ENCODE results near the gene MGAT4A.
"Not testable (repeated sequence)": the region's sequence is repeated elsewhere in the genome, so short reads cannot be mapped to it uniquely, and the experiment has no call there.

The MGAT4A gene

GRCh38 chr2:98732430-98733051 is 1.6 kb upstream of the MGAT4A start:
- in situ Hi-C loops (cut with HindIII; ENCODE audit: low sequenced_read_pairs), result loop anchor here (5.0 kb wide), 1 partner anchor 45 kb away; no protein-coding TSS in a partner anchor

- in situ Hi-C loops (cut with HindIII; ENCODE audit: low sequenced_read_pairs), result loop anchor here (5.0 kb wide), 1 partner anchor 45 kb away; no protein-coding TSS in a partner anchor
Observed at GRCh38 chr2:98731894-98732349, 990 bp upstream of the MGAT4A start.

- in situ Hi-C loops (cut with HindIII; ENCODE audit: low sequenced_read_pairs), result loop anchor here (5.0 kb wide), 1 partner anchor 47 kb away; no protein-coding TSS in a partner anchor
Observed at GRCh38 chr2:98730707-98731040, 258 bp downstream of the MGAT4A start.

GRCh38 chr2:98730053-98730706 is 752 bp downstream of the MGAT4A start:
- in situ Hi-C loops (cut with HindIII; ENCODE audit: low sequenced_read_pairs), result loop anchor here (5.0 kb wide), 1 partner anchor 47 kb away; no protein-coding TSS in a partner anchor

GRCh38 chr2:98729652-98730051 is 1.3 kb downstream of the MGAT4A start:
- in situ Hi-C loops (cut with HindIII; ENCODE audit: low sequenced_read_pairs), result loop anchor here (5.0 kb wide), 1 partner anchor 48 kb away; no protein-coding TSS in a partner anchor

GRCh38 chr2:98728088-98728718 is 2.7 kb downstream of the MGAT4A start:
- in situ Hi-C loops (cut with HindIII; ENCODE audit: low sequenced_read_pairs), result not testable (repeated sequence)

GRCh38 chr2:98727369-98728087 is 3.4 kb downstream of the MGAT4A start:
- in situ Hi-C loops (cut with HindIII; ENCODE audit: low sequenced_read_pairs), result no loop called here

GRCh38 chr2:98726735-98727368 is 4.1 kb downstream of the MGAT4A start:
- in situ Hi-C loops (cut with HindIII; ENCODE audit: low sequenced_read_pairs), result no loop called here

GRCh38 chr2:98726205-98726604 is 4.7 kb downstream of the MGAT4A start:
- in situ Hi-C loops (cut with HindIII; ENCODE audit: low sequenced_read_pairs), result no loop called here

- in situ Hi-C loops (cut with HindIII; ENCODE audit: low sequenced_read_pairs), result no loop called here
Observed at GRCh38 chr2:98720286-98720685, 10.6 kb downstream of the MGAT4A start.

- in situ Hi-C loops (cut with HindIII; ENCODE audit: low sequenced_read_pairs), result no loop called here
Observed at GRCh38 chr2:98717621-98718020, 13.3 kb downstream of the MGAT4A start.

GRCh38 chr2:98716786-98717185 is 14.1 kb downstream of the MGAT4A start:
- in situ Hi-C loops (cut with HindIII; ENCODE audit: low sequenced_read_pairs), result no loop called here

GRCh38 chr2:98715812-98716451 is 15.0 kb downstream of the MGAT4A start:
- in situ Hi-C loops (cut with HindIII; ENCODE audit: low sequenced_read_pairs), result no loop called here

GRCh38 chr2:98713332-98714015 is 17.5 kb downstream of the MGAT4A start:
- in situ Hi-C loops (cut with HindIII; ENCODE audit: low sequenced_read_pairs), result no loop called here

- in situ Hi-C loops (cut with HindIII; ENCODE audit: low sequenced_read_pairs), result no loop called here
Observed at GRCh38 chr2:98712145-98712544, 18.8 kb downstream of the MGAT4A start.

GRCh38 chr2:98711506-98711905 is 19.4 kb downstream of the MGAT4A start:
- in situ Hi-C loops (cut with HindIII; ENCODE audit: low sequenced_read_pairs), result no loop called here

GRCh38 chr2:98710734-98711133 is 20.2 kb downstream of the MGAT4A start:
- in situ Hi-C loops (cut with HindIII; ENCODE audit: low sequenced_read_pairs), result no loop called here

GRCh38 chr2:98709535-98709934 is 21.4 kb downstream of the MGAT4A start:
- in situ Hi-C loops (cut with HindIII; ENCODE audit: low sequenced_read_pairs), result no loop called here

GRCh38 chr2:98708396-98709186 is 22.3 kb downstream of the MGAT4A start:
- in situ Hi-C loops (cut with HindIII; ENCODE audit: low sequenced_read_pairs), result no loop called here

Measured in endothelial cell of hepatic sinusoid (primary cell).